Stromal cell of bone marrow (primary cell): Measurements from ENCODE around the gene PCGF3.
"Not testable (repeated sequence)": the region's sequence is repeated elsewhere in the genome, so short reads cannot be mapped to it uniquely, and the experiment has no call there.

Experiments used
- DNase-seq: peaks from one replicate; pipeline ENCODE4 v3.0.0-alpha.2; 2012; ENCODE audit warnings: low read depth

Gene PCGF3

DNA sequence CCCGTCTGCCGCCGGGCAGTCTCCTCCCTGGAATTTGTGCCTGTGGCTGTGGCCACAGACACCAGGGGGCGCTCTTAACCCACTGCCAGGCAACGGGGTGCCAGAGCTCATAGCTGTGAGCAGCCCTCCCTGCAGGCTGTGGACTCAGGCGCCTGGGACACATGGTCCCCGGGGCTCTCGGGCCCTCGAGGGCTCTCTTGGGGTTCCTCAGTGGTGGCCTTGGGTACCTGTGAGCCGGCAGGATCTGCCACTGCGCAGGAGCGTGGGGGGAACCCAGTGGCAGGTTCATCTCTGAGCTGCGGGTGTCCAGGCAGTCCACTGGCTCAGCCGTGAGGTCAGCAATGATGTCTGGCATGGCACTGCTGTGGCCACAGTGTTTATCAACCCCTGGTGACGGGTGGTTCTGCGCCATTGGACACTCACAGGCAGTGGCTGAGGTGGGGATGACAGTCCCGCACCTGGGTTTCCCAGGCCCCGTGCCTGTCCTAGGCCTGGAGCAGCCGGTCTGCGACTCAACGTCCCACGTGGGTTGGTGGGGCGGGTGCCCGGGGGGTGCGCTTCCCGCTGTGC, 37.2 kb downstream of the PCGF3 start:
- no peak for DNase-seq

GRCh38 chr4:743463-744211, 38.0 kb downstream of the PCGF3 start:
- no peak for DNase-seq

DNA sequence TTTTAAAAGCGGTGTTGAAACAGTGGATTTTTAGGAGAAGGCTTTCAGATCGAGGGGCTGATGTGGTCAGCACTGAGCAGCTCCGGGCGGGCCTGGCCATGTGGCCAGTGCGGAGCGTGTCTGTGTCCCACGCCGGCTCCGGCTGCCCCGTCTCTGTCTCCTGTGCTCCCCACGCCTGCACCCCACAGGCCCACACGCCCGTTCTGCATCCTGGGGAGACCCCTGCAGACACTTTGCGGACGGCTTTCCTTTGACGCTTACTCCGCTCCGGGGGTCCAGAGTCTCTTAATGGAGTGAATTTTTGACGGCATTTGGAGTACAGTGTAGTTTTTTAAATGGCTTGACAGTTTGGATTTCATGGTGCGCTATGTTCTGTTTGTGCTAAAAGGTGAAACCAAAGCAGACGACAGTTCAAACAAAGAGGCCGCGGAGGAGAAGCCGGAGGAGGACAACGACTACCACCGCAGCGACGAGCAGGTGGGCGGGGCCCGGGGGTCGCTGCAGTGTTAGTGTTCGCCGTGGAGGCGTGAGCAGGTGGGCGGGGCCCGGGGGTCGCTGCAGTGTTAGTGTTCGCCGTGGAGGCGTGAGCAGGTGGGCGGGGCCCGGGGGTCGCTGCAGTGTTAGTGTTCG, 38.7 kb downstream of the PCGF3 start:
- DNase-seq, result no peak

DNA sequence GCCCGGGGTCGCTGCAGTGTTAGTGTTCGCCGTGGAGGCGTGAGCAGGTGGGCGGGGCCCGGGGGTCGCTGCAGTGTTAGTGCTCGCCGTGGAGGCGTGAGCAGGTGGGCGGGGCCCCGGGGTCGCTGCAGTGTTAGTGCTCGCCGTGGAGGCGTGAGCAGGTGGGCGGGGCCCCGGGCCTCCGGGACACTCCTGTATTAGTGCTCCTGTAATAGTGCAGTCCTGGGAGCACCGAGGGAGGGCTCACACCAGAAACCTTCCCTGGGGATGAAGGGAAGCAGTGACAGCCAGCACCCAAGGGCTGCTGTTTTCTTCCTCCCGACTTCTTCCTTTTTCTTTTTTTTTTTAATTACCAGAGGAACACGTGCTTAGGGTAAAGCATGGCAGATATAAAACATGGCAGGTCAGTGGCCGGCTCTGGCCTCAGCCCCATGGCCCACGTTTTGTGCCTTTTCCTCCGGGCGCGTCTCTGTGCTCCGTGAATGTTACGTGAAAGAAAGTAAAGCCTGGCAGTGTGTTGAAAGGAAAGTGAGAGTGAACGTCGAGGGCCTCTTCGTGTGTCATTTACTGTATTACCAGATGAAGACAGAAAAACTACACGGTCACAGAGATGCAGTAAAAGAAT, 42.0 kb downstream of the PCGF3 start:
- no peak for DNase-seq

- no peak for DNase-seq
Measured at GRCh38 chr4:748461-748860, 42.8 kb downstream of the PCGF3 start.

DNA sequence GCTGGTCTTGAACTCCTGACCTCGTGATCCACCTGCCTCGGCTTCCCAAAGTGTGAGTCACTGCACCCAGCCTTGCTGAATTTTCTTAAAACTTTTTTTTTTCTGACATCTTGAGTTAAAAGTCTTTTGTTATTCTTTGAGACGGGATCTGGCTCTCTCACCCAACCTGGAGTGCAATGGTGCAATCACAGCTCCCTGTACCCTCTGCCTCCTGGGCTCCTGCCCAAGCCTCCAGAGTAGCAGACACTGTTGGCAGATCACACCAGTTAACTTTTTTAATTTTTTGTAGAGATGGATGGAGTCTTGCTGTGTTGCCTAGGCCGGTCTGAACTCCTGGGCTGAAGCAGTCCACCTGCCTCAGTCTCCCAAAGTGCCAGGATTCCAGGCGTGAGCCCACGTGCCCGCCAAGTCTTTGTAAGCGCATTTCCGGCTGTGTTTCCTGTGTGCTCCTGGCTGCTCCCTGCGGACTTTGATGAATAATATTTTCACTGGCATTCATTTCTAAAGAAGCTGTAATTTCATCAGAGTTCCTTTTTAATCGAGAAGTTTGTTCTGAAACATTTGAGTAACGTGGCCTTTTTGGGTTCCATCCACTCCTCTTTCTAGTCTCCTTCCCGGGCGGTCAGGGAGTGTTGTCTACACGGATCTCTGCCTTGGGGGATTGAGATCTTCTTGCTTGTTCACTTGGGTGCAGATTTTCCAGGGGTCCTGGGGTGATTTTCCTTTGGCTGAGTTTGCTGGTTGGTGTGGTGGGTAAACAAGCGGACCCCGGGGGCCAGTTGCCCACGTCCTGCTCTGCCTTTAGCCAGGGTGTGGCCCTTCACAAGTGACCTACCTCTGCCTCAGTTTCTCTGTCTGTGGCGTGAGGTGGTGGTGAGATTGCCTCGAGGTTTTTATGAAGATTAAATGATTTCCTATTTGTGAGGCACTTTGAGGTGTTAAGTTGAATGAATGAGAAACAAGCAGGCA, 44.4 kb downstream of the PCGF3 start:
- peak; percentile 74 for DNase-seq

GRCh38 chr4:751676-752075, 46.0 kb downstream of the PCGF3 start:
- DNase-seq, result no peak

- DNase-seq, result no peak
Measured at GRCh38 chr4:752196-752861, 46.7 kb downstream of the PCGF3 start.

DNA sequence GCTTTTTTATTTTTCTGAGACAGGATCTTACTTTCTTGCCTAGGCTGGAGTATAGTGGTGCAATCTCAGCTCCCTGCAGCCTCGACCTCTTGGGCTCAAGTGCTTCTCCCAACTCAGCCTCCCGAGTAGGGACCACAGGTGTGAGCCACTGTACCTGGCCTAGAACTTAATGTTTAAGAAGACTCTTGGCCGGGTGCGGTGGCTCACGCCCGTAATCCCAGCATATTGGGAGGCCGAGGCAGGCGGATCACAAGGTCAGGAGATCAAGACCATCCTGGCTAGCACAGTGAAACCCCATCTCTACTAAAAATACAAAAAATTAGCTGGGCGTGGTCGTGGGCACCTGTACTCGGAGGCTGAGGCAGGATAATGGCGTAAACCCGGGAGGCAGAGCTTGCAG, 47.6 kb downstream of the PCGF3 start:
- DNase-seq, result not testable (repeated sequence)

DNA sequence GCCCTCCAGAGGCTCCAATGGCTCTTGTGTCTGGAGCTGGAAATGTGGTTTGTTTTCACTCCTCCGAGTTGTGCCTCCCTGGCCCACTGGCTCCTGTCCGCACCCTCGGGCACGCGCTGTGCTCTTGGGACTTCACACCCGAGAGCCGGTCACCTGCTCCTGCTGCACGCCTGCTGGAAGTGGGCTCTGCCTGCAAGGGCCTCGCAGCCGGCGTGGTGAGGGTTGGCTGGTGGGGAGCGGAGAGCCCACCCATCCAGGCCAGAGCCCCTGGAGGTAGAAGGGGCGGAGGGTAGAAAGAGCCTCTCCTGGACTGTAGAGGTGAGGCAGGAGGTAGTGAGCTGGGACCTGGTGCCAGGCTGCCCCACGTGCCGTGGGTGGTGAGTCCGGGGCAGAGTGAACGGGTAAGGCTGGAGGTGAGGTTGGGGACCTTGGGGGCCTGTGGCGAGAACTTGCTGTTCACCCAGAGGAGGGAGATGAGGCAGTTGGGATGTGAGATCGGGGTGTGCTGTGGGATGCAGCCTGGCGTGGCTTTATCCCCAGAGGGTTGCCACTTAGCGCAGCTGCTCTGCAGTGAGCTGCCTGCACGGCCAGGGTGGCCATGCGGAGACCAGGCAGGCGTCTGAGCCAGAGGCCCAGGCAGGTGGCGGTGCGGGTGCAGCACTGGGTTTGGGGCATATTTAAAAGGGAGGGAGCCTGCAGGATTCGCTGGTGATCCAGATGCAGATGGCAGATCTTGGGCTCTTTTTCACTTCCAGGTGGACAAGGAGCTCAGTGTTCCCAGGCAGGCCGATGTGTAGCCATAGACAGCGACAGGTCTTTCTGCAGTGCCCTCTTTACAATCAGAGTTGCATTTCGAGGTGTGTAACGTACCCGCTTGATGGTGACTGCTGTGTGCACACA, 48.8 kb downstream of the PCGF3 start:
- DNase-seq, result no peak

- no peak for DNase-seq
Measured at GRCh38 chr4:757111-757510, 51.5 kb downstream of the PCGF3 start.

- not testable (repeated sequence) for DNase-seq
Measured at GRCh38 chr4:759810-760209, 54.2 kb downstream of the PCGF3 start.

GRCh38 chr4:760616-761015, 55.0 kb downstream of the PCGF3 start:
- no peak for DNase-seq

- no peak for DNase-seq
Measured at GRCh38 chr4:761086-761485, 55.5 kb downstream of the PCGF3 start.

DNA sequence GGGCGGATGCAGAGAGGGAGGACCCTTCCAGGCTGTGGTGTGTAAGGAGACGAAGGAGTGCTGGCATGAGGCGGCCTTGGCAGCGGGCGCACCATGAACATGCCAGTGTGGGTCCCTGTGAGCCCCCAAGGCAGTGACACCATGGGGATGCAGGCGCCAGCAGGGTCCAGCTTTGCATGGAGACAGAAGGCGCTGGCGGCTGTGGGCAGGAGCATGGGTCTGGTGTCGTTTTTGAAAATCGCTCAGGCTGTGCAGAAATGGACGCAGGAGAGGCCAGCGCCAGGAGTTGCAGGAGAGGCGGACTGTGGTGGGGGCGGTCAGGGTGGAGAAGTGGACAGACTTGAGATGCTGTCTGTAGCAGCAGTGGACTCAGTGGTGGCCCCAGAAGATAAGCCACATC, 56.1 kb downstream of the PCGF3 start:
- DNase-seq, result no peak

- DNase-seq, result no peak
Measured at GRCh38 chr4:762211-763190, 56.9 kb downstream of the PCGF3 start.

DNA sequence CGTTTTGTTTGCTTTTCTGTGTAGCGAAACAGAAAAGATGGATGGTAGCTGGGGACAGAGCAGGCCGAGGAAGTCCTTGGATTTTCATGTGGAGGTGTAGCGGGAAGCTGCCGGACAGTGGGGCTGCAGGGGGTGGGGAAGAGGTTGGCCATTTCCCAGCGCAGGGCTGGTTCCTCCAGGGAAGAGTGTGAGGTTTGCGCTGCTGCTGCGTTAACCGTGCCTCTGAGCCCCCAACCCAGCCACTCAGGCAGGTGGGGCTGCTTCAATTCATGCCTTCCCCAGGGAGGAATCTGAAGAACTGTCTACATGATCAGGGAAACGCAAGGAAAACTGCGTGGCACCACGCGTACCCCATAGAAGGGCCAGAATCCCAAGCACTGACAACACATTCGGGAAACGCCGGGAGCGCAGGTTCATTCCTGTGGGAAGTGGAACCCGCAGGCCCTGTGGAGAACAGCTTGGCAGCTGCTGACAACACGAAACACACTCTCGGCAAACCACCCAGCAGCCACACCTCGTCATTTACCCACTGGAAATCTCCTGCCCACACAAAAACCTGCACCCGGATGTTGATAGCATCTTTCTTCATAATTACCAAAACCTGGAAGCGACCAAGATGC, 57.7 kb downstream of the PCGF3 start:
- DNase-seq, result no peak

DNA sequence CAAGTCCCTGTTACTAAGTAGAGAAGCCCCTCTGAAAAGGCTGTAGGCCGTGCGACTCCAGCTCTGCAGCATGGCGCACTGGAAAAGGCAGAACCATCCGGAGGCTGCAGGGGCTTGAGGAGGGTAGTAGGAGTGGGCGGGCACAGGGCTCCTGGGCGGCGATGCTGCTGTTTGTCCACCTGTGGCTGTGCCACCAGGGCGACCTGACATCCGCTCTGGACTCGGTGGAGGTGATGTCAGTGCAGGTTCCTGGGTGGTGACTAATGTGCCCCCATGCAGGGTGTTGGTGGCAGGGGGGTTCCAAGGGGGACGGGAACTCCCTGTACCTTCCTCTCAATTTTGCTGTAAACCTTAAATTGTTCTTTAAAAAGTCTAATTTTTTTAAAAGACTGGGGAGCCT, 58.3 kb downstream of the PCGF3 start:
- DNase-seq, result no peak
